Left ventricle myocardium superior (tissue), 1 donor: ENCODE results near the gene NRXN2. TPM values are rescaled to one million over a fixed set of nuclear protein-coding genes. Genes with fewer than 3 reads are reported as not detected.
"Not testable (repeated sequence)": the region's sequence is repeated elsewhere in the genome, so short reads cannot be mapped to it uniquely, and the experiment has no call there.

Experiments
- ATAC-seq: fragments of 200-7000 bp; cut with Tn5 transposase; one replicate; pipeline ENCODE4 v1.9.1; 2020; ENCODE audit warnings: mild to moderate bottlenecking, moderate library complexity
- DNase-seq: peaks from one replicate; pipeline ENCODE4 v3.0.0-alpha.2; 2020
- intact Hi-C: fragments of 100-400 bp; cut with micrococcal nuclease; formaldehyde crosslinking; loops from one replicate; pipeline ENCODE4 v1.11.0; 2022
- total RNA-seq: library from RNA; stranded (reverse); fragmentation: NEBNext Ultra II Directional; extraction: Animal tissue kit (Norgen Biotek cat#: 25700); gene quantifications from one replicate; pipeline ENCODE4 v1.2.1, GENCODE V29; 2021
- donor health status: DM: no; HTN: yes; CAD: no; lungs with severe emphysema.

Gene NRXN2
- total RNA-seq, 1 donor from 2014 or later: 0.97 TPM

DNA sequence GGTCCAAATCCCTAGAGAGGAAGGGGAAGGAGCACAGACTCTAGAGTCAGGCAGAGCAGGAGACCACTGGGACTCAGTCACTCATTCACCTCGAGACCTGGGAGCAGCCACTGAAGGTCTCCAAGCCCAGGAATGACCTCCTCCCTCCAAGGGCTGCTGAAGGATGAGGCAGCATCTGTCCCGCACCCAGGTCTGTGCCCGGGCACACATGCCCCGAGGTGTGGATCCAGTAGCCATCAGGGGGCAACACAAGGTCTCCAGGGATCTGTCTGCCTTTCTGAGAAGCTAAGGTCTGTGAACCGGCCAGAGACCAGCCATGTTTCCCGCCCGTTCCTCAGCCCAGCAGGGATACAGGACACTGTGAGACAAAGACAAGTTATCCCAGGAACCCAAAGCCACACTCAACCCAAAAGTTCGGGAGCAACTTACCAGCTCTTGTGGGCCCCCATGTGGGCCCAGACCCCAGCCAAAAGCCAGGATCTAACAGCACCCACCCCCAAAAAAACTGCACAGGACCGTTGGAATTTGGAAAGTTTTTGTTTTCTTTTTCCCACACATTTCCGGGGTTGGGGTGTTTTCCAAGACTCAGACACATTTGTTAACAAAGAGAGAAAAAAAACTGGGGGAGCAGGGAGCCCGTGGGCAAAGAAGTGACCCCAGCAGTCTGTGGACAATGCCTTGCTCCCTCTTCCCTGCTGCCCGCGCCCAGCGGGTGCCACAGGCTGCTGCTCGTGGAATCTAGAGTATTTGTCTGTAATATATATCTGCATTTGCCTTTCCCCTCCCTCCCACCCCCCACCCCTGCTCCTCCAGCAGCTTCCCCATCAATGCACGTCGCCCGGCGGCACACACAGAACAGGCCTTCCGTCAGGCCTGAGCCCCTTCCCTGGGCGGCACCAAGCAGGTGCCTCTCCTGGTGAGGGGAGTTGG, 117.1 kb downstream of the NRXN2 start:
- intact Hi-C loops: no loop called here
- no peak for DNase-seq
- no peak for ATAC-seq

DNA sequence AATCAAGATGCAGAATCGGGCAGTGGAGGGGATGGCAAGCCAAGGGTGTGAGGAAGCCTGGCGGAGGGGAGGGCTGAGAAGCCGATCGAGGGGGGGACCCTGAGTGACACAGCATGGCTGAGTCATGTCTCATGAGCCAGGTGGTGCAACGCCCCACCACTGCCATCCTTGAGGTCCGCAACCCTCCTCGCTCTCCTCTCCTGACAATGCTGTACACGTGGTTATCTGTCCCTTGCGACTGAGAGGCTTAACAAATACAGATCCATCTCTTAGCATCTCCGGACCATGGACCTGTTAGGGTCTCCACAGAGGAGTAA, 117.8 kb downstream of the NRXN2 start:
- DNase-seq (no peak), ATAC-seq (no peak)
- intact Hi-C loops: no loop called here

DNA sequence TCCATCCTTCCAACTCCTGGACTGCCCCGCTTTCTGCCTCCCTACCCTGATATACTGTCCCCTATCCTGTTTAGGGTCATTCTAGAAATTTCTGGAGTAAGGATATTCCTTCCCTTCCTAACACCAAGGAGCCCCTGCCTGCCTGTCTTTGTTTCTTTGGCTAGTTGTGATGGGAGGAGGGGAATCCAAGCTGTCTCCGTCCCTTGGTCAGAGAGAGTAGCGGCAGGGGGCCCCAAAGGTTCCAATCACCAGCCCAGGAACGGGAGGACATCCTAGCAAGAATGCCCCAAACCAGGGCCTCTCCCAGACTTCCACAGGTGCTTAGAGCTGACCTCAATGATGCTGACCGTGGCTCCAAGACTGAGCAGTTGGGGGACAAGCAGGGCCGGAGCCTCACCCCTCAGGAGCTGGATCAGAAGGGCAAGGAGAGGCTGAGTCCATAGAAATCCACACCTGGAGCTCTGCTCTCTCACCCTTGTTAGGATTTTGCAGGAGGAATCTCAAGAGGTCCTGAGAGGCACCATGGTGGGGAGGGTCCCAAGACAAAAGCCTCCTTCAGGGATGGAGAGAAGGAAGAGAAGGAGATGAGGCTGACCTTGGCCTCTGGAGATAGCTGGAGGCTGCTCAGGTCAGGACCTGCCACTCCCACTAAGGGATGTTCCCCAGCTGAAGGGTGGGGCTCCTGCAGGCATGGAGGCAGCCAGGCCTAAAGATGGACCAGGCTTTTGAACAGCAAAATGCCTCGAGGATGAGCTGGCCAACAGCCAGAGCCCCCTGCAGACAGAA, 118.3 kb downstream of the NRXN2 start:
- DNase-seq: no peak
- intact Hi-C loops: no loop called here
- ATAC-seq: no peak

DNA sequence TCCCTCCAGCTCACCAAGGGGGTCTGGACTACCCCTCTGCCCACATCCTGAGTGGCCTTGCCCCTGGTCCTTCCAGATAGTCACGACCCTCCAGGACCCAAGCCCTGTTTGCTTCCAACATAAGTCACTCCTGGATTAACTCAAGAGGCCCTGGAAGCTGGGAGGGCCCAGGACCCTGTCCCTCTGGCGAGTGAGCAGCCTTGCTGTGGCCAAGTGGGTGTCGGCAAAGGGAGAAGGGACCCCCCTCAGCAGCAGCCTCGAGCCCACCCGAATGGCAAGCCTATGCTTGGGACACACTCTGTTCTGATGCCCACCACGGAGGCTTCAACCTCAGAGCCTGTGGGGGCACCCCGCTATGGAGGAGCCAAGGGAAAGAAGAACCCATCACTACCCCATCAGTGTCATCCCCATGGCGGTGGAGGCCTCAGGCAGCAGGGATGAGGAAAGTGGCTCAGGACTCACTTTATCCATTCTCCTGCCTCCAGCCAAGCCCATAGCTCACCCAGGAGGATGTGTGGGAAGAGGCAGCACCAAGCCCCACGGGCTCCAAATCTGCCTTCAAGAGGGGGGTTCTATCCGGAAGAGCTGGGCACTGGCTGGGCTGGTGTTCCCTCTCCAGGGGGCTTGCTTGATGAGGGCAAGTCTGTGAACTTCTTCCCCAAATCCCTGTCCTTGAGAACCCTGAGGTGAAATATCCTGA, 119.4 kb downstream of the NRXN2 start:
- intact Hi-C loops: no loop called here
- DNase-seq (no peak), ATAC-seq (no peak)

DNA sequence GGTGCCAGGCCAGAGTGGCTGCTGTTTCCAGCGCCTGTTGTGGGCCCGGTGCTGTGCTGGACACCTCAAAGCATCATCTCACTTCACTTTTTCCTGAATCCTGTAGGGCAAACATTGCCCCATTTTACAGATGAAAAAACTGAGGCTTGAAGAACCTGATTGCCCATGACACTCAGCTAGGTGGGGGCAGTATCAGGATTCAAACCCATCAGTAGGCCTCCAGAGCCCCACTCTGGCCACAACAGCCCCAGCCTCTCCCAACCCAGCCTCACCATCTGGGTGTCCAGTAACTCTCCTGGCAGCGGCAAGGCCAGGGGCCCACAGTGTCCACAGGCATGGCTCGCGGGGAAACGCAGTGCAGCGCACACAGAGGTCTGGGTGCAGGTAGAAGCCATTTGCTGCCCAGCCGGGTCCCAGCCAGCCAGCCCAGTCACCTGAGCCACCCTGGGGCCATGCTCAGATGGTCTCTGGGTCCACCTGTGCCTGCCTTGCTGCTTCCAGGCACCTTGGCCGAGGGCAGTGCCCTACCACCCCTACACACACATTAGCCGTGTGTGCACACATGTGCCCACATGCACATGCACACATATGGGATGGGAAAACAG, 120.4 kb downstream of the NRXN2 start:
- intact Hi-C loops: no loop called here
- ATAC-seq (no peak), DNase-seq (peak; percentile 3)

DNA sequence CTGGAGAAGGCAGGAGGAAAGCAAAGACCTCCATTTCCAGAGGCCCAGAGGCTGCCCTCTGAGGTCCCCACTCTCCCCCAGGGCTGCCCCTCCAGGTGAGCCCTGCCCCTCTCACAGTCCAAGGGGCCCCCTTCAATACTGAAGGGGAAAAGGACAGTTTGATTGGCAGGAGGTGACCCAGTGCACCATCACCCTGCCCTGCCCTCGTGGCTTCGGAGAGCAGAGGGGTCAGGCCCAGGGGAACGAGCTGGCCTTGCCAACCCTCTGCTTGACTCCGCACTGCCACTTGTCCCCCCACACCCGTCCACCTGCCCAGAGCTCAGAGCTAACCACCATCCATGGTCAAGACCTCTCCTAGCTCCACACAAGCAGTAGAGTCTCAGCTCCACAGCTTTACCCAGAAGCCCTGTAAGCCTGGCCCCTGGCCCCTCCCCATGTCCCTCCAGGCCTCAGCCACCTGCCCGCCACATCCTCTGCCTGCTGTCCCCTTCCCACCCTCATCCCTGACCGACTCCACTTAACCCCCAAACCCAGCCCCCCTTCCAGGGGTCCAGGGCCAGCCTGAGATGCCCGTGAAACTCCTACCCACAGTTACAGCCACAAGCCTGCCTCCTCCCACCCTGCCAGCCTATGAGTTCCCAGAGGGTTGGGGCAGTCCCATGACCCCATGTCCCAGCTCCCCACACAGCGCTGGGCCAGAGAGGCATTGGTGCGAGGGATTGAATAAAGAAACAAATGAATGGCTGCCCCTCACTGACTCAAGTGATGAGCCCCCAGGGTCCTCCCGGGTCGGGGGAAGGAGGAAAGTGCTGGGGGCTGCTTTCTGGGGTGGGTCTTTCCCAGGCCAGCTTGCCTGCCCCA, 121.2 kb downstream of the NRXN2 start:
- ATAC-seq (no peak), DNase-seq (peak; percentile 15)
- intact Hi-C loops: no loop called here

DNA sequence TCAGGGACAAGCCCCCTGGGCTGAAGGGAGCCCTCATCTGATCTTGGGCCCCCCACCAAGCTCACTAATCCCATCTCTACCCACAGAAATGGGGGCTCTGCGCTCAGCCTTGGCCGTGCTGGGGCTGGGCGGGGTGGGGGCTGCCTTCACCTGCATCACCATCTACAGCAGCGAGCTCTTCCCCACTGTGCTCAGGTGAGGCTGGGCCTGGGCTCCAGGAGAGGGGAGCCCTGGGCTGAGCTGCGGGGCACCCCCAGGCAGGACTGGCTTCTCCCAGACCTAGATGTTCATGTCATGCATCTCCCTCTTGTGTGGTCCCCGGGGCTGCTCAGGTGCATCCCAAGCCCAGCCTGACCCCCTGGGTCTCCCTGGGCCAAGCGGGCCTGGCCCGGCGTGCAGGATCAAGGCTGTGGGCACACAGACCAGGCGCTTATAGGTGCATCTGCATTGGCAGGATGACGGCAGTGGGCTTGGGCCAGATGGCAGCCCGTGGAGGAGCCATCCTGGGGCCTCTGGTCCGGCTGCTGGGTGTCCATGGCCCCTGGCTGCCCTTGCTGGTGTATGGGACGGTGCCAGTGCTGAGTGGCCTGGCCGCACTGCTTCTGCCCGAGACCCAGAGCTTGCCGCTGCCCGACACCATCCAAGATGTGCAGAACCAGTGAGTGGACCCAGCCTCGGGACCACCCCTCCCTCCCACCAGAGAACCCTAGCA, 122.6 kb downstream of the NRXN2 start:
- intact Hi-C loops: no loop called here
- DNase-seq (peak; percentile 17), ATAC-seq (no peak)

DNA sequence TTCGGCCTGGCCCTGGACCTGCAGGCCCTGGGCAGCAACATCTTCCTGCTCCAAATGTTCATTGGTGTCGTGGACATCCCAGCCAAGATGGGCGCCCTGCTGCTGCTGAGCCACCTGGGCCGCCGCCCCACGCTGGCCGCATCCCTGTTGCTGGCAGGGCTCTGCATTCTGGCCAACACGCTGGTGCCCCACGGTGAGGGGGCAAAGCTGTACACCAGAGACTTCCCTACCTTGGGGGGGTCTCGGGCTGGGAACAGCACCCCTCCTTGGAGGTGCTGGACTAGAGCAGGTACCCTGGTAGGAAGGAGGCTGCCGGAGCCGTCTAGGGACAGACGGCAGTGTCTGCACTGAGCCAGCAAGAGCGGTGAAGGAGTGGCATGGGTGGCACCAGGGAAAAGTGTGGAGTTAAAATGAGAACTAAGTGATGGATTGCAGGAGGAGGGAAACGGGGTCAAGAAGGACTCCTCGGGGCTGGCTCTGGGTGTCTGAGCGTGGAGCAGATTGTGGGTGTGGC, 123.2 kb downstream of the NRXN2 start:
- intact Hi-C loops: no loop called here
- DNase-seq (no peak), ATAC-seq (no peak)

DNA sequence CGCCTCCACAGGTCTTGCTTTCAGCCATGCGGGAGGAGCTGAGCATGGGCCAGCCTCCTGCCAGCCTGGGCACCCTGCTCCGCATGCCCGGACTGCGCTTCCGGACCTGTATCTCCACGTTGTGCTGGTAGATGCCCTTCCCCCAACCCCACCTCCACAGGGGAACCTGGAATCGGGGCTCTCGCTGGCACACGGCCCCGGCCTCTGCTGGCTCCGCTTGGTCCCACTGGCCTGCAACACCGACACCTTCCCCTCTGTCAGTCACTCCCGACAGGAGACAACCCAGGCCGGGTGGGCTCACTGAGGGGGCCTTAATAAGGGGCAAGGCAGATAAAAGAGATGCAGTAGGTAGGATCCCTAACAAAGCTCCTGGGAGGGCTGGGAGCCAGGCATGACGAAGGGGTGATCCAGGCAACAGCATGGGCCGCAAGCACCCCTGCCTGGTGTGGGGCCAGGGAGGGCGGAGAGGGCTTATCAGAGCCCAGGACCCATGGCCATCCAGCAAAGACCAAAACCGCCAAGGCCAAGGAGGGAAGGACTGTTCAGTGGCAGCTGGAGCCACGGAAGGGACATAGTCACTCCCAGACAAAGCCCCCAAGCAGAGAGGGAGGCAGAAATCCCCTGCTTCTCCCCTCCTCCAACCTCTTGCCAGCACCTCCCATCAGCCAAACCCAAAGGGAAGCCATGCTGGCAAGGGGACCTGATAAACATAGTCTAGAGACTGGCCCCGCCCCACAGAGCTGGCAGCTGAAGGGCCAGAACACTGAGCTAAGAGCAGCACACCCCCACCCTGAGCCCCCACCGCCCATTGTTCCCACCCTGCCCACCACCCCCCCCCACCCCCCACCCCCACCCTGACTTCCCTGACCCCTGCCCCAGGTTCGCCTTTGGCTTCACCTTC, 124.0 kb downstream of the NRXN2 start:
- DNase-seq (peak; percentile 19), ATAC-seq (no peak)
- intact Hi-C loops: no loop called here

DNA sequence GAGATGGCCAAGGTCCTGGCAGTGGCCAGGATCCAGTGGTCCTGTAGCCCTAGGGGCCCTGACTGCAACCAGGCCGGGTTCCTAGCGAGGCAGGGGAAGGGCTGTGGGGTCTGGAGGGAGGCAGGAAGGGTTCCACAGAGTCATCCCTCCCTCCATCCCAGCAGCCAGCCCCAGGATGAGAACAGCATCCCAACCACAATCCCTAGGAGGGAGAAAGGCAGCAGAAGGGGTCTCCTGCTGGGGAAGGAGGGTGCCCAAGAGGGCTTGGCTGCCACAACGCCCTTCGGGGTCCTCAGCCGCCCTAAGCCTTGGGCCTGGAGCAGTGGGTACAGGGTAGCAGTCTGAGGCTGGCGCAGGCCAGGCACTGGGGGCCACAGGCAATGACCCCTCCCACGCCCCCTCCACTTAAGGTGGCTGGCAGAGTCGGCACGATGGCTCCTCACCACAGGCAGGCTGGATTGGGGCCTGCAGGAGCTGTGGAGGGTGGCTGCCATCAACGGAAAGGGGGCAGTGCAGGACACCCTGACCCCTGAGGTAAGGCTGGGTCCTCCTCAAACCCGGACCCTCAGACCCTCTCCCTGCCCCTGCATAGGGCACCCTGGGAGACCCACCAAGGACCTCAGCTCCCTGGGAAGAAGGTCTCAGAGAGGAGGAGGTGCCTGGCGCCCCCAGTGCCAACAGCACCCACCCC, 124.7 kb downstream of the NRXN2 start:
- intact Hi-C loops: no loop called here
- DNase-seq: no peak
- ATAC-seq: no peak

DNA sequence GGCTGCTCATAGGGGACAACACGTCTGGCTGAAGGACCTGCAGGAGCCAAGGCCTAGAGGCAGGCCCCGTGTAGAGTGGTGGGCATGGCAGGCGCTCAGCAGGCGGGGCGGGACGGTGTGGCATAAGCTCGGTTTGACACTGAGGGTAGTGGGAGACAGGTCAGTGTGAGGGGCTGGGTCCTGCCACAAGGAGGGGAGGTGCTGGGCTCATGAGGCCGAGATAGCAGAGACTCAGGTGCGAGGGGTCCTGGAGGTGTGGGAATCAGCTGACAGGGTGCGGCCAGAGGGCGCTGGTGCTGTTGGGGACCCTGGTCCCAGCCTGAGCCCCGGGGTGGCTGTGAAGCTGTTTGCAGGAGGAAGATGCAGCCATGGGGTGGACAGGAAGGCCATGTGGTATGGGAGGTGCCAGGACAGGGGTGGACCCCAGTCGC, 125.3 kb downstream of the NRXN2 start:
- no peak for ATAC-seq
- intact Hi-C loops: no loop called here
- DNase-seq: no peak

DNA sequence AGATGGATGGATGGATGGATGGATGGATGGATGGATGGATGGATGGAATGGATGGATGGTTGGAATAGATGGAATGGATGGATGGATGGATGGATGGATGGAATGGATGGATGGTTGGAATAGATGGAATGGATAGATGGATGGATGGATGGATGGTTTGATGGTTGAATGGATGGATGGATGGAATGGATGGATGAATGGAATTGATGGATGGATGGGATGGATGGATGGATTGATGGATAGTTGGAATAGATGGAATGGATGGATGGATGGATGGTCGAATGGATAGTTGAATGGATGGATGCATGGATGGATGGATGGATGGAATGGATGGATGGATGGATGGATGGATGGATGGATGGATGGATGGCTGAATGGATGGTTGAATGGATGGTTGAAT, 127.1 kb downstream of the NRXN2 start:
- DNase-seq, intact Hi-C loops, ATAC-seq: not testable (repeated sequence)

DNA sequence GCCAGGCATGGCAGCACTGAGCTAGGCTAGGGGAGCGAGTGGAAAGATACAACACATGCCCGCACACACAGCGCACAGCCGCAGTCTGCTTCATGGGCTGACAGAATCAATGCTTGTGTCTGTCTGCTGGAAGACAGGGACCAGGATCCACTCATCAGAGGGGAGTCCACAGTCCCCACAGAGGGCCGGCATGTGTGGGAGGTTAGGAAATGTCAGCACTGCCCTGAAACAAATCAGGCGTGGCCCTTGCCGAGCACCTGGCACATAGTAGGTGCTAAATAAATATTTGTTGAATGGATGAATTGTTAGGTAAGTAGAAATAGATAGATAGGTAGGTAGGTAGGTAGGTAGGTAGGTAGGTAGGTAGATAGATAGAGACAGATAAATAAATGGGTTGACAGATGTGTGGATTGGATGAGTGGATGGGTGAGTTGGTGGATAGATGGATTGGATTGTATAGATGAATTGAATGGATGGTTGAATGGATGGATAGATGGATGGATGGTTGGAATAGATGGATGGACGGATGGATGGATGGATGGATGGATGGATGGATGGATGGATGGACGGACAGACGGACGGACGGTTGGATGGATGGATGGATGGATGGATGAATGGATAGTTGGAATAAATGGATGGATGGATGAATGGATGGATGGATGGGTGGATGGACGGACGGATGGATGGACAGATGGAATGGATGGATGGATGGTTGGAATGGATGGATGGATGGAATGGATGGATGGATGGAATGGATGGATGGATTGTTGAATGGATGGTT, 128.6 kb downstream of the NRXN2 start:
- DNase-seq (no peak), ATAC-seq (no peak)
- intact Hi-C loops: no loop called here

DNA sequence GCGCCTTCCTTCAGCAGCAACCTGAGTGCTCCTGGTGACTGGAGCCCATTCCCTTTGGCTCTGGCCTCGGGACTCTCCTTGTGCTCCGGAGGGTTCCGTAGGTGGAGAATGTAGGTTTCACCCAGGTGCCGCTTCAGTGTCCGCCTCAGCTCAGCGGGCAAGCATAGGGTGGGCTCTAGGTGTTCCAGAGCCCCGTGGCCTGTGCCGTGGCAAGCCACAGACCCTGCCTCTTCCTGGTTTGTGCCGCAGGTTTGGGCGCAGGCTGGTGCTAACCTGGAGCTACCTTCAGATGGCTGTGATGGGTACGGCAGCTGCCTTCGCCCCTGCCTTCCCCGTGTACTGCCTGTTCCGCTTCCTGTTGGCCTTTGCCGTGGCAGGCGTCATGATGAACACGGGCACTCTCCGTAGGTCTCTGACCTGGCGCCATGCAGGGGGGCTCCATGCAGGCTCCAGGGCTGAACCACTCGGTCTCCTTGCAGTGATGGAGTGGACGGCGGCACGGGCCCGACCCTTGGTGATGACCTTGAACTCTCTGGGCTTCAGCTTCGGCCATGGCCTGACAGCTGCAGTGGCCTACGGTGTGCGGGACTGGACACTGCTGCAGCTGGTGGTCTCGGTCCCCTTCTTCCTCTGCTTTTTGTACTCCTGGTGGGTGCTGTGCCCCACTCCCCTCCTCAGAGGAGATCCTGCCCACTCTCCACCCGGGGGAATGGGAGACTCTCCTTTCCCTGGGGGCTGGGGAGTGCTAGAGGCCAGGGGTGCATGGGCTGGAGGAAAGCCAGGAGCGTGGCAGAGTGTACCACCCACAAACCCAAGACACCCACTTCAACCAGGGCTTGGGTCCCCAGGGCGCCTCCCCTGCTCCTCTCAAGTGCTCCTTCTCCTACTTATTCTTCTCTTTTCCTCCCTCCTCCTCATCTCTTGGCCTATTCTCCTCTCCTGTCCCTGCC, 129.6 kb downstream of the NRXN2 start:
- ATAC-seq (no peak), DNase-seq (peak; percentile 12)
- intact Hi-C loops: no loop called here
